IMR-90 (cell line): ENCODE data around the gene FOXP4. TPM values are rescaled to one million over a fixed set of nuclear protein-coding genes. Genes with fewer than 3 reads are reported as not detected.

Source experiments
- ATAC-seq: fragments of 200-7000 bp; cut with Tn5 transposase; 2 replicates; pipeline ENCODE4 v1.9.1; 2020; ENCODE audit warnings: low read depth, mild to moderate bottlenecking, moderate library complexity
- BruUV-seq: library from RNA; stranded (reverse); fragments of 400-500 nt; replicated peaks from 2 replicates; lab custom pipeline; 2021; lab: Mats Ljungman, UMichigan
- CTCF ChIA-PET: fragments of 300-600 bp; formaldehyde crosslinking; extraction: SDS; loops from one replicate; lab custom pipeline; 2021; ENCODE audit warnings: antibody characterized with exemption; lab: Yijun Ruan, JAX
- POLR2A ChIA-PET: fragments of 300-600 bp; sonication (Branson Sonifier 250); formaldehyde crosslinking; loops from one replicate; lab custom pipeline; 2022; ENCODE audit warnings: antibody characterized with exemption; ENCODE audit not compliant: unreplicated experiment; lab: Charles Lee
- DNase-seq: peaks from one replicate; pipeline ENCODE4 v3.0.0; 2013
- H2AFZ ChIP-seq: replicated peaks from 2 replicates; pipeline ENCODE3; 2013; ENCODE audit warnings: low read length, mild to moderate bottlenecking; ENCODE audit not compliant: poor library complexity
- H2AK5ac ChIP-seq: 2 replicates; pipeline ENCODE4 v1.6.1; 2013; ENCODE audit warnings: low read depth, low read length, inconsistent platforms
- H2AK9ac ChIP-seq: replicated peaks from 2 replicates; pipeline ENCODE3; 2013; ENCODE audit warnings: mild to moderate bottlenecking, low read depth, low read length, moderate library complexity; ENCODE audit not compliant: poor library complexity
- H2BK120ac ChIP-seq: 2 replicates; pipeline ENCODE4 v1.6.1; 2013; ENCODE audit warnings: low read depth, low read length, inconsistent platforms
- H2BK15ac ChIP-seq: 3 replicates; pipeline ENCODE4 v1.6.1; 2013; ENCODE audit warnings: low read depth, low read length, inconsistent platforms
- H2BK20ac ChIP-seq: 2 replicates; pipeline ENCODE4 v1.6.1; 2013; ENCODE audit warnings: low read depth, mild to moderate bottlenecking, inconsistent platforms, low read length, moderate library complexity
- H2BK5ac ChIP-seq: 2 replicates; pipeline ENCODE4 v1.6.1; 2013; ENCODE audit warnings: mild to moderate bottlenecking, low read depth, low read length, inconsistent platforms; ENCODE audit not compliant: poor library complexity, severe bottlenecking
- H3K14ac ChIP-seq: replicated peaks from 2 replicates; pipeline ENCODE4 v1.6.1; 2013; ENCODE audit warnings: low read depth, low read length, inconsistent platforms
- H3K18ac ChIP-seq: 2 replicates; pipeline ENCODE4 v1.6.1; 2013; ENCODE audit warnings: low read depth, low read length, control low read depth
- H3K23ac ChIP-seq: 2 replicates; pipeline ENCODE4 v1.6.1; 2013; ENCODE audit warnings: low read depth, low read length, inconsistent platforms
- H3K27ac ChIP-seq: 2 replicates; pipeline ENCODE4 v1.5.1; 2013; ENCODE audit warnings: mild to moderate bottlenecking, control low read depth, low read length; ENCODE audit not compliant: insufficient read depth
- H3K27me3 ChIP-seq: 2 replicates; pipeline ENCODE4 v1.6.1; 2013; ENCODE audit warnings: low read length; ENCODE audit not compliant: control insufficient read depth, insufficient read depth
- H3K36me3 ChIP-seq: 2 replicates; pipeline ENCODE4 v1.6.1; 2013; ENCODE audit warnings: low read length, mixed read lengths; ENCODE audit not compliant: control insufficient read depth, insufficient read depth
- H3K4ac ChIP-seq: 2 replicates; pipeline ENCODE4 v1.6.1; 2013; ENCODE audit warnings: low read depth, low read length, inconsistent platforms
- H3K4me1 ChIP-seq: 2 replicates; pipeline ENCODE4 v1.6.1; 2013; ENCODE audit warnings: low read length, mixed read lengths; ENCODE audit not compliant: control insufficient read depth, insufficient read depth
- H3K4me2 ChIP-seq: 2 replicates; pipeline ENCODE4 v1.6.1; 2013; ENCODE audit warnings: low read depth, mild to moderate bottlenecking, control low read depth, low read length, moderate library complexity
- H3K4me3 ChIP-seq: 2 replicates; pipeline ENCODE4 v1.5.1; 2013; ENCODE audit warnings: low read depth, mild to moderate bottlenecking, control low read depth, low read length, moderate library complexity; ENCODE audit not compliant: insufficient read depth
- H3K56ac ChIP-seq: 2 replicates; pipeline ENCODE4 v1.6.1; 2013; ENCODE audit warnings: low read length, inconsistent platforms; ENCODE audit not compliant: insufficient read depth; ENCODE audit errors: extremely low read depth
- H3K79me1 ChIP-seq, 2 experiments: 2 replicates each; pipeline ENCODE4 v1.6.1; 2013; ENCODE audit warnings: low read length in 2 of 2, inconsistent platforms in 1 of 2, low read depth in 1 of 2
- H3K9ac ChIP-seq: 2 replicates; pipeline ENCODE4 v1.6.1; 2013; ENCODE audit warnings: low read depth, low read length, control low read depth
- H3K9me1 ChIP-seq: 2 replicates; pipeline ENCODE4 v1.6.1; 2013; ENCODE audit warnings: low read length, inconsistent platforms; ENCODE audit not compliant: insufficient read depth
- H3K9me3 ChIP-seq: 2 replicates; pipeline ENCODE4 v1.6.1; 2013; ENCODE audit warnings: low read length; ENCODE audit not compliant: control insufficient read depth, insufficient read depth
- H4K20me1 ChIP-seq: 2 replicates; pipeline ENCODE4 v1.6.1; 2013; ENCODE audit warnings: low read length, inconsistent platforms; ENCODE audit not compliant: insufficient read depth
- H4K5ac ChIP-seq: 2 replicates; pipeline ENCODE4 v1.6.1; 2013; ENCODE audit warnings: mild to moderate bottlenecking, low read depth, low read length, control low read depth
- H4K8ac ChIP-seq, 2 experiments: 2 replicates each; pipeline ENCODE4 v1.6.1; 2013; ENCODE audit warnings: low read depth in 2 of 2, low read length in 2 of 2, control low read depth in 1 of 2, inconsistent platforms in 1 of 2
- H4K91ac ChIP-seq: 2 replicates; pipeline ENCODE4 v1.6.1; 2013; ENCODE audit warnings: low read depth, low read length, inconsistent platforms; ENCODE audit not compliant: insufficient read depth
- BHLHE40 ChIP-seq: fragments of 150-350 bp; IDR thresholded peaks from 2 replicates; pipeline ENCODE4 v1.6.1; 2016; ENCODE audit warnings: mild to moderate bottlenecking, low read depth, low read length
- CEBPB ChIP-seq: IDR thresholded peaks from 2 replicates; pipeline ENCODE4 v1.6.1; 2012; ENCODE audit warnings: low read depth, low read length, improper control_type of control experiment
- CHD1 ChIP-seq: IDR thresholded peaks from 2 replicates; pipeline ENCODE4 v1.6.1; 2012; ENCODE audit warnings: low read depth, low read length, improper control_type of control experiment
- FOS ChIP-seq: fragments of 150-350 bp; IDR thresholded peaks from 2 replicates; pipeline ENCODE4 v1.6.1; 2016; ENCODE audit warnings: low read depth, low read length
- MAFK ChIP-seq: IDR thresholded peaks from 2 replicates; pipeline ENCODE4 v1.6.1; 2012; ENCODE audit warnings: low read depth, low read length, improper control_type of control experiment
- MAZ ChIP-seq: IDR thresholded peaks from 2 replicates; pipeline ENCODE4 v1.6.1; 2012; ENCODE audit warnings: low read depth, mild to moderate bottlenecking, low read length, improper control_type of control experiment, moderate library complexity, borderline replicate concordance
- MXI1 ChIP-seq: IDR thresholded peaks from 2 replicates; pipeline ENCODE4 v1.6.1; 2012; ENCODE audit warnings: low read depth, mild to moderate bottlenecking, low read length, moderate library complexity, borderline replicate concordance
- NFE2L2 ChIP-seq: fragments of 150-350 bp; IDR thresholded peaks from 2 replicates; pipeline ENCODE4 v1.6.1; 2016; ENCODE audit warnings: low read depth, mild to moderate bottlenecking, low read length
- POLR2A ChIP-seq: IDR thresholded peaks from 2 replicates; pipeline ENCODE4 v1.6.1; 2012; ENCODE audit warnings: mild to moderate bottlenecking, low read depth, low read length
- RAD21 ChIP-seq: IDR thresholded peaks from 2 replicates; pipeline ENCODE4 v1.6.1; 2012; ENCODE audit warnings: low read length, improper control_type of control experiment
- RCOR1 ChIP-seq: IDR thresholded peaks from 2 replicates; pipeline ENCODE4 v1.6.1; 2012; ENCODE audit warnings: mild to moderate bottlenecking, low read length, improper control_type of control experiment; ENCODE audit not compliant: insufficient replicate concordance
- RFX5 ChIP-seq: IDR thresholded peaks from 2 replicates; pipeline ENCODE4 v1.8.0; 2012; ENCODE audit warnings: low read depth, mild to moderate bottlenecking, low read length, moderate library complexity
- SMC3 ChIP-seq: fragments of 150-350 bp; IDR thresholded peaks from 2 replicates; pipeline ENCODE4 v1.6.1; 2016; ENCODE audit warnings: low read depth, mild to moderate bottlenecking, antibody characterized with exemption, low read length, moderate library complexity
- WGBS, 2 experiments: methylation state at CpG; one replicate each; pipeline versions ENCODE4 v1.1.5 to v1.1.7; 2013; ENCODE audit warnings: missing lambda C conversion rate in 2 of 2; ENCODE audit not compliant: insufficient read length in 1 of 2; ENCODE audit errors: extremely low coverage in 2 of 2; 5-methylcytosine and 5-hydroxymethylcytosine counted together
- dilution Hi-C: fragments of 300-500 bp; cut with HindIII; formaldehyde crosslinking; loops from one replicate; pipeline ENCODE4 v1.14.3; 2018; ENCODE audit warnings: low sequenced_read_pairs; ENCODE audit not compliant: unreplicated experiment
- in situ Hi-C: fragments of 300-500 bp; cut with MboI; formaldehyde crosslinking; loops from 3 replicates; pipeline ENCODE4 v1.14.3; 2019; ENCODE audit warnings: low sequenced_read_pairs, inconsistent platforms, mixed read lengths
- intact Hi-C: fragments of 100-400 bp; cut with micrococcal nuclease; formaldehyde crosslinking; loops from 2 replicates; pipeline ENCODE4 v1.10.0; 2022
- polyA plus RNA-seq, 3 experiments: library from polyadenylated mRNA; depleted of rRNA; stranded (reverse); fragments of >200 nt; gene quantifications; 2 replicates each; pipeline ENCODE4 v1.2.3, GENCODE V29; 2012; ENCODE audit warnings: low replicate concordance in 1 of 3
- total RNA-seq: library from RNA; depleted of rRNA; stranded (reverse); fragments of >200 nt; gene quantifications from 2 replicates; pipeline ENCODE4 v1.2.3, GENCODE V29; 2012
- TF ChIP-seq, protein P1 (sequence below): conservative IDR thresholded peaks from 2 replicates; pipeline ENCODE4 v1.5.1; 2012; ENCODE audit warnings: mild to moderate bottlenecking, low read depth, low read length, improper control_type of control experiment
- TF ChIP-seq, protein P2 (sequence below): fragments of 150-350 bp; IDR thresholded peaks from 2 replicates; pipeline ENCODE4 v1.6.1; 2016; ENCODE audit warnings: low read depth, mild to moderate bottlenecking, low read length, moderate library complexity, borderline replicate concordance
- TF ChIP-seq, protein P3 (sequence below): fragments of 150-350 bp; IDR thresholded peaks from 2 replicates; pipeline ENCODE4 v1.6.1; 2017; ENCODE audit warnings: mild to moderate bottlenecking, antibody characterized with exemption, low read length, low read depth

FOXP4 gene
- total and polyA plus RNA-seq, 2 of the 4 experiments (the other 2 are of a cell fraction) = 0.72 to 9.5 TPM

DNA sequence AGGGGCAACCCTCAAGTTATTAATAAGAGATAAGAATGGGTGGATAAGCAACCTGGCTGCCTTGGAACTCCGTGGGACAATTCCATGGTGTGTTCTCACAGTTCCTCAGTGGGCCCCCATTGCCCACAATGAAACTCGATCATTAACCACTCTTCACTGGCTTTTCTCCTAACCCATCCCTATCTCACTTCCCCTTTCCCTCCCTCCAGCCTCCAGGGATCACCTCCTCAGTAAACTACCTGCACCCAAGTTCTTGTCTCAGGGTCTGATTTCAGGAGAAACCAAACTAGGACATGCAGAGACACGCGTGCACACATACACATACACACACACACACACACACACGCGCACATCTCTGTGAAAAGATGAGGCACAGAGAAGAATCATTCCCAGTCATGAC lies 37.7 kb upstream of the FOXP4 start:
- Histone ChIP-seq H3K14ac (no peak overlapping the region), H2AK5ac (no peak overlapping the region), H2BK120ac (no peak overlapping the region), H3K9ac (no peak overlapping the region), H2BK15ac (no peak overlapping the region), H4K91ac (no peak overlapping the region), H3K23ac (no peak overlapping the region), H2BK20ac (no peak overlapping the region), H3K4me1 (peaks cover 6% of the 10 kb centered on the region), H4K8ac (no peak overlapping the region), H3K4ac (no peak overlapping the region), H4K20me1 (0 out of 2 replicates have a peak, but pooled peaks cover 5% of the 10 kb centered on the region), H3K18ac (no peak overlapping the region), H2BK5ac (no peak overlapping the region), H3K9me3 (no peaks in the 10 kb centered on the region), H3K56ac (no peak overlapping the region), H2AK9ac (no peak overlapping the region), H3K79me1 (no peaks in the 10 kb centered on the region), H2AFZ (no peak overlapping the region), H3K27ac (no peak overlapping the region), H3K9me1 (no peaks in the 10 kb centered on the region), H4K5ac (no peak overlapping the region), H3K36me3 (no peaks in the 10 kb centered on the region), H3K4me2 (no peak overlapping the region), H3K4me3 (no peak overlapping the region), H3K27me3 (peaks cover 50% of the 10 kb centered on the region)
- ATAC-seq (no peak), DNase-seq (no peak)
- TF ChIP-seq MAFK (no peak), NFE2L2 (no peak), RAD21 (no peak), RCOR1 (no peak), BHLHE40 (no peak), MXI1 (no peak), SMC3 (no peak), CEBPB (no peak), POLR2A (no peak), MAZ (no peak), RFX5 (no peak), CHD1 (no peak), FOS (no peak)
- TF ChIP-seq, protein P1, sequence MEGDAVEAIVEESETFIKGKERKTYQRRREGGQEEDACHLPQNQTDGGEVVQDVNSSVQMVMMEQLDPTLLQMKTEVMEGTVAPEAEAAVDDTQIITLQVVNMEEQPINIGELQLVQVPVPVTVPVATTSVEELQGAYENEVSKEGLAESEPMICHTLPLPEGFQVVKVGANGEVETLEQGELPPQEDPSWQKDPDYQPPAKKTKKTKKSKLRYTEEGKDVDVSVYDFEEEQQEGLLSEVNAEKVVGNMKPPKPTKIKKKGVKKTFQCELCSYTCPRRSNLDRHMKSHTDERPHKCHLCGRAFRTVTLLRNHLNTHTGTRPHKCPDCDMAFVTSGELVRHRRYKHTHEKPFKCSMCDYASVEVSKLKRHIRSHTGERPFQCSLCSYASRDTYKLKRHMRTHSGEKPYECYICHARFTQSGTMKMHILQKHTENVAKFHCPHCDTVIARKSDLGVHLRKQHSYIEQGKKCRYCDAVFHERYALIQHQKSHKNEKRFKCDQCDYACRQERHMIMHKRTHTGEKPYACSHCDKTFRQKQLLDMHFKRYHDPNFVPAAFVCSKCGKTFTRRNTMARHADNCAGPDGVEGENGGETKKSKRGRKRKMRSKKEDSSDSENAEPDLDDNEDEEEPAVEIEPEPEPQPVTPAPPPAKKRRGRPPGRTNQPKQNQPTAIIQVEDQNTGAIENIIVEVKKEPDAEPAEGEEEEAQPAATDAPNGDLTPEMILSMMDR = no peak
- TF ChIP-seq, protein P2, sequence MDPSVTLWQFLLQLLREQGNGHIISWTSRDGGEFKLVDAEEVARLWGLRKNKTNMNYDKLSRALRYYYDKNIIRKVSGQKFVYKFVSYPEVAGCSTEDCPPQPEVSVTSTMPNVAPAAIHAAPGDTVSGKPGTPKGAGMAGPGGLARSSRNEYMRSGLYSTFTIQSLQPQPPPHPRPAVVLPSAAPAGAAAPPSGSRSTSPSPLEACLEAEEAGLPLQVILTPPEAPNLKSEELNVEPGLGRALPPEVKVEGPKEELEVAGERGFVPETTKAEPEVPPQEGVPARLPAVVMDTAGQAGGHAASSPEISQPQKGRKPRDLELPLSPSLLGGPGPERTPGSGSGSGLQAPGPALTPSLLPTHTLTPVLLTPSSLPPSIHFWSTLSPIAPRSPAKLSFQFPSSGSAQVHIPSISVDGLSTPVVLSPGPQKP = no peak
- TF ChIP-seq, protein P3, sequence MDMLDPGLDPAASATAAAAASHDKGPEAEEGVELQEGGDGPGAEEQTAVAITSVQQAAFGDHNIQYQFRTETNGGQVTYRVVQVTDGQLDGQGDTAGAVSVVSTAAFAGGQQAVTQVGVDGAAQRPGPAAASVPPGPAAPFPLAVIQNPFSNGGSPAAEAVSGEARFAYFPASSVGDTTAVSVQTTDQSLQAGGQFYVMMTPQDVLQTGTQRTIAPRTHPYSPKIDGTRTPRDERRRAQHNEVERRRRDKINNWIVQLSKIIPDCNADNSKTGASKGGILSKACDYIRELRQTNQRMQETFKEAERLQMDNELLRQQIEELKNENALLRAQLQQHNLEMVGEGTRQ = no peak
- no TSS peak for BruUV-seq
- POLR2A ChIA-PET = no interaction called here
- no CpG with 5 or more reads among the region's 6 CpGs for WGBS, 2 experiments
- in situ Hi-C loops = no loop called here
- CTCF ChIA-PET = no interaction called here
- intact Hi-C loops = no loop called here
- dilution Hi-C loops = no loop called here
